ENCODE measurements around the gene SHC1.
"Not testable (repeated sequence)": the region's sequence is repeated elsewhere in the genome, so short reads cannot be mapped to it uniquely, and the experiment has no call there.

Gene SHC1

GRCh38 chr1:155002464-155003226, 32.1 kb upstream of the SHC1 start, which contains the start of gene ZBTB7B:
ZBTB7B (plus strand) TSS chr1:155002802; CDS start chr1:155014661, 11,859 bp downstream.
- Mint-ChIP-seq H3K4me3 (peak within 1 kb of the TSS; percentile 92), H3K27ac (peak within 1 kb of the TSS; percentile 94), H3K36me3 (ENCODE audit: low read depth) (peaks cover 12% of the 10 kb centered on the region), H3K4me1 (ENCODE audit: low read depth) (peaks cover 69% of the 10 kb centered on the region), H3K9me3 (no peaks in the 10 kb centered on the region), H3K27me3 (no peaks in the 10 kb centered on the region)
- peak; percentile 55 for DNase-seq

- peaks cover 12% of the 10 kb centered on the region for H3K36me3 Mint-ChIP-seq (ENCODE audit: low read depth)
- no peaks in the 10 kb centered on the region for H3K9me3 Mint-ChIP-seq
- H3K27me3 Mint-ChIP-seq = no peaks in the 10 kb centered on the region
- DNase-seq = peak; percentile 97
- H3K27ac Mint-ChIP-seq = peak overlapping the region; percentile 94
- peaks cover 68% of the 10 kb centered on the region for H3K4me1 Mint-ChIP-seq (ENCODE audit: low read depth)
- peak overlapping the region; percentile 83 for H3K4me3 Mint-ChIP-seq
Measured at GRCh38 chr1:155001675-155002463, 31.3 kb upstream of the SHC1 start.

- H3K4me3 Mint-ChIP-seq = peak overlapping the region; percentile 83
- H3K9me3 Mint-ChIP-seq = no peaks in the 10 kb centered on the region
- peaks cover 63% of the 10 kb centered on the region for H3K4me1 Mint-ChIP-seq (ENCODE audit: low read depth)
- H3K36me3 Mint-ChIP-seq (ENCODE audit: low read depth) = peaks cover 12% of the 10 kb centered on the region
- H3K27ac Mint-ChIP-seq = peak overlapping the region; percentile 94
- H3K27me3 Mint-ChIP-seq = no peaks in the 10 kb centered on the region
- DNase-seq = peak; percentile 79
Measured at GRCh38 chr1:155001425-155001674, 30.8 kb upstream of the SHC1 start.

GRCh38 chr1:155000726-155001424, 30.3 kb upstream of the SHC1 start:
- peak overlapping the region; percentile 83 for H3K4me3 Mint-ChIP-seq
- peak overlapping the region; percentile 94 for H3K27ac Mint-ChIP-seq
- DNase-seq = peak; percentile 89
- no peaks in the 10 kb centered on the region for H3K9me3 Mint-ChIP-seq
- H3K27me3 Mint-ChIP-seq = no peaks in the 10 kb centered on the region
- H3K36me3 Mint-ChIP-seq (ENCODE audit: low read depth) = peaks cover 12% of the 10 kb centered on the region
- H3K4me1 Mint-ChIP-seq (ENCODE audit: low read depth) = peaks cover 60% of the 10 kb centered on the region

GRCh38 chr1:155000411-155000725, 29.8 kb upstream of the SHC1 start:
- peak overlapping the region; percentile 83 for H3K4me3 Mint-ChIP-seq
- H3K9me3 Mint-ChIP-seq = no peaks in the 10 kb centered on the region
- no peak for DNase-seq
- H3K4me1 Mint-ChIP-seq (ENCODE audit: low read depth) = peaks cover 54% of the 10 kb centered on the region
- H3K36me3 Mint-ChIP-seq (ENCODE audit: low read depth) = peaks cover 10% of the 10 kb centered on the region
- peak overlapping the region; percentile 96 for H3K27ac Mint-ChIP-seq
- no peaks in the 10 kb centered on the region for H3K27me3 Mint-ChIP-seq

- H3K27ac Mint-ChIP-seq = peak overlapping the region; percentile 96
- H3K4me1 Mint-ChIP-seq (ENCODE audit: low read depth) = peaks cover 52% of the 10 kb centered on the region
- H3K4me3 Mint-ChIP-seq = peak overlapping the region; percentile 83
- no peaks in the 10 kb centered on the region for H3K9me3 Mint-ChIP-seq
- no peaks in the 10 kb centered on the region for H3K27me3 Mint-ChIP-seq
- peaks cover 10% of the 10 kb centered on the region for H3K36me3 Mint-ChIP-seq (ENCODE audit: low read depth)
- peak; percentile 80 for DNase-seq
Measured at GRCh38 chr1:154999571-155000410, 29.2 kb upstream of the SHC1 start.

- Mint-ChIP-seq H3K4me3 (peak overlapping the region; percentile 73), H3K9me3 (no peaks in the 10 kb centered on the region), H3K27ac (peak overlapping the region; percentile 90), H3K36me3 (ENCODE audit: low read depth) (peaks cover 9% of the 10 kb centered on the region), H3K27me3 (no peaks in the 10 kb centered on the region), H3K4me1 (ENCODE audit: low read depth) (peaks cover 50% of the 10 kb centered on the region)
- DNase-seq = peak; percentile 87
Measured at GRCh38 chr1:154998818-154999570, 28.4 kb upstream of the SHC1 start.

- Mint-ChIP-seq H3K9me3 (no peaks in the 10 kb centered on the region), H3K36me3 (ENCODE audit: low read depth) (peaks cover 9% of the 10 kb centered on the region), H3K27ac (peak overlapping the region; percentile 44), H3K4me1 (ENCODE audit: low read depth) (peaks cover 48% of the 10 kb centered on the region), H3K4me3 (peak overlapping the region; percentile 31), H3K27me3 (no peaks in the 10 kb centered on the region)
- DNase-seq = no peak
Measured at GRCh38 chr1:154998201-154998780, 27.7 kb upstream of the SHC1 start.

- no peak for DNase-seq
- Mint-ChIP-seq H3K27me3 (no peaks in the 10 kb centered on the region), H3K4me3 (no peak overlapping the region), H3K9me3 (no peaks in the 10 kb centered on the region), H3K4me1 (ENCODE audit: low read depth) (peaks cover 45% of the 10 kb centered on the region), H3K36me3 (ENCODE audit: low read depth) (peaks cover 11% of the 10 kb centered on the region), H3K27ac (no peak overlapping the region)
Measured at GRCh38 chr1:154996966-154997701, 26.6 kb upstream of the SHC1 start.

- Mint-ChIP-seq H3K36me3 (ENCODE audit: low read depth) (peaks cover 17% of the 10 kb centered on the region), H3K4me1 (ENCODE audit: low read depth) (peaks cover 39% of the 10 kb centered on the region)
- DNase-seq, H3K9me3 Mint-ChIP-seq, H3K4me3 Mint-ChIP-seq, H3K27ac Mint-ChIP-seq, H3K27me3 Mint-ChIP-seq: not testable (repeated sequence)
Measured at GRCh38 chr1:154995301-154995983, 24.9 kb upstream of the SHC1 start.

- Mint-ChIP-seq H3K4me1 (ENCODE audit: low read depth) (peaks cover 32% of the 10 kb centered on the region), H3K4me3 (no peak overlapping the region), H3K27ac (peak overlapping the region; percentile 45), H3K36me3 (ENCODE audit: low read depth) (peaks cover 26% of the 10 kb centered on the region), H3K27me3 (no peaks in the 10 kb centered on the region), H3K9me3 (no peaks in the 10 kb centered on the region)
- DNase-seq = no peak
Measured at GRCh38 chr1:154994591-154994990, 24.0 kb upstream of the SHC1 start.

- Mint-ChIP-seq H3K9me3 (no peaks in the 10 kb centered on the region), H3K4me3 (no peak overlapping the region), H3K4me1 (ENCODE audit: low read depth) (peaks cover 33% of the 10 kb centered on the region), H3K27ac (peak overlapping the region; percentile 45), H3K36me3 (ENCODE audit: low read depth) (peaks cover 29% of the 10 kb centered on the region), H3K27me3 (no peaks in the 10 kb centered on the region)
- DNase-seq = no peak
Measured at GRCh38 chr1:154994269-154994587, 23.7 kb upstream of the SHC1 start.
